Spinal cord (tissue), 10 donors: ENCODE measurements around the gene ANKS1B. TPM values are rescaled to one million over a fixed set of nuclear protein-coding genes. Genes with fewer than 3 reads are reported as not detected.
A peak's percentile ranks its signal among the peaks of the same experiment; 100 is the strongest.

Experiments used
- DNase-seq, 6 donors: peaks; one replicate each; pipeline versions ENCODE4 v3.0.0 to v3.0.0-alpha.2; 2013 to 2015; ENCODE audit warnings: low spot score in 6 of 6, low read depth in 4 of 6
- H3K27ac ChIP-seq: one replicate; pipeline ENCODE4 v1.5.1; 2013; ENCODE audit warnings: low read depth, low read length, control low read depth
- H3K27me3 ChIP-seq: one replicate; pipeline ENCODE4 v1.6.1; 2013; ENCODE audit warnings: low read length; ENCODE audit not compliant: control insufficient read depth, insufficient read depth
- H3K36me3 ChIP-seq: one replicate; pipeline ENCODE4 v1.6.1; 2013; ENCODE audit warnings: low read length; ENCODE audit not compliant: control insufficient read depth, insufficient read depth
- H3K4me1 ChIP-seq: one replicate; pipeline ENCODE4 v1.6.1; 2013; ENCODE audit warnings: low read length; ENCODE audit not compliant: control insufficient read depth, insufficient read depth
- H3K4me3 ChIP-seq: one replicate; pipeline ENCODE4 v1.5.1; 2013; ENCODE audit warnings: low read depth, low read length, control low read depth
- H3K9me3 ChIP-seq: one replicate; pipeline ENCODE4 v1.6.1; 2013; ENCODE audit warnings: low read length; ENCODE audit not compliant: control insufficient read depth, insufficient read depth
- WGBS: methylation state at CpG from one replicate; pipeline ENCODE4 v1.1.5; 2013; ENCODE audit warnings: missing lambda C conversion rate; ENCODE audit not compliant: insufficient coverage; 5-methylcytosine and 5-hydroxymethylcytosine counted together
- polyA plus RNA-seq, 2 donors: library from polyadenylated mRNA; unstranded; fragments of 120-200 nt; gene quantifications; one replicate each; pipeline ENCODE4 v1.2.1, GENCODE V29; 2013; ENCODE audit not compliant: insufficient read length in 2 of 2
- total RNA-seq, 2 donors: library from RNA; depleted of rRNA in 1 of 2; stranded (reverse); fragments of 120-200 nt in 1 of 2; fragments of >200 nt in 1 of 2; gene quantifications; one replicate each; pipeline versions ENCODE4 v1.2.3 to v1.2.4, GENCODE V29; 2013 to 2014
- donor health status: healthy.

ANKS1B gene
- total and polyA plus RNA-seq, 4 donors, result 89.5 to 131 (median 108) TPM

- no peak for DNase-seq
- Histone ChIP-seq H3K4me1 (no peaks in the 10 kb centered on the region), H3K4me3 (no peak overlapping the region), H3K36me3 (no peaks in the 10 kb centered on the region), H3K9me3 (no peaks in the 10 kb centered on the region), H3K27me3 (no peaks in the 10 kb centered on the region), H3K27ac (no peak overlapping the region)
- WGBS, result 100% methylated on average over 1 of the region's 2 CpGs
Measured at GRCh38 chr12:99926511-99927169, 58.1 kb downstream of the ANKS1B start.

DNA sequence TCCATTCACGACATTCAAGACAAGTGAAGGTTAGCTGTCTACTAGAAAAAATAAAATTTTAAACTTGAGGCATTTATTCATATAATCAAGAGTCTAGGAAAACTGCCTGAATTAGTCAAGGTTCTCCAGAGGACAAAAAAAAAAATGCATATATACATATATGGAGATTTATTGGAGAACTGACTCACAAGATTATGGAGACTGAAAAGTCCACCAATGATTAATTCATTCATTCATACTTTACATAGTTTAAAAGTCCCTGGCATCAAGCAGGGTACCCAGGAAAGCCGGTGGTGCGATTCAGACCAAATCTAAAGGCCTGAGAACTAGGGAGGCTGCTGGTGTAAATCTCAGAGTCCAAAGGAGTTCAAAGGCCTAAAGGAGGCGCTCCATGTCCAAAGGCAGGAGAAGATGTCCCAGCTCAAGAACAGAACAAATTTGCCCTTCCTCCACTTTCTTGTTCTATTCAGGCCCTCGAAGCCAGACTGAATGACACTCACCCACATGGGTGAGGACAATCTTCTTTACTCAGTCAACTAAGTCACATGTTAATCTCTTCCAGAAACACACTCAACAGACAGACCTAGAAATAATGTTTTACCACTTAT is 64.3 kb downstream of the ANKS1B start:
- Histone ChIP-seq H3K36me3 (no peaks in the 10 kb centered on the region), H3K9me3 (no peaks in the 10 kb centered on the region), H3K4me3 (no peak overlapping the region), H3K27ac (no peak overlapping the region), H3K27me3 (no peaks in the 10 kb centered on the region), H3K4me1 (no peaks in the 10 kb centered on the region)
- no peak for DNase-seq
- 92% methylated on average over 4 of the region's 5 CpGs for WGBS

DNA sequence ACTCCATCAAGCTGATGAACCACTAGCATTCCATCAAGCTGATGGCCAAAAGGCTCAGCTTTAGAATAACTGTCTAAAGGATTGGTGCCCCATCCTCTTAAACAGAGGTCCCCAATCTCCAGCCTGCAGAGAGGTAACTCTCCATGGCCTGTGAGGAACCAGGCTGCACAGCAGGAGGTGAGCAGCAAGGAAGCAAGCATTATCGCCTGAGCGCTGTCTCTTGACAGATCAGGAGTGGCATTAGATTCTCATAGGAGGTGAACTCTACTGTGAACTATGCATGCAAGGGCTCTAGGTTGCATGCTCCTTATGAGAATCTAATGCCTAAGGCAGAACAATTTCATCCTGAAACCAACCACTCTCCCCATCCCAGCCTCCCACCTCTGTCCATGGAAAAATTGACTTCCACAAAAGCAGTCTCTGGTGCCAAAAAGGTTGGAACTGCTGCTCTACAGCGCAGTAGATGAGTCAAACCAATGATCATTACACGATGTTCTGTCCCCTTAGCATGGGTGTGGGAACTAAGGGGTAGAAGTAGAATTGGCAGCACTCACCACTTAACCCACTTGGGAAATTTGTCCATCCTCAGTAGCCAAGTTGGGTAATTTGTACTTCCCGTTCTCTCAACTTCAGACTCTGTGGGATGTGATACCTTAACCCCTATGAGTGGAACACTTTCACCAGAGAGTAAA is 66.9 kb downstream of the ANKS1B start:
- Histone ChIP-seq H3K4me3 (no peak overlapping the region), H3K4me1 (no peaks in the 10 kb centered on the region), H3K36me3 (no peaks in the 10 kb centered on the region), H3K9me3 (no peaks in the 10 kb centered on the region), H3K27me3 (no peaks in the 10 kb centered on the region), H3K27ac (no peak overlapping the region)
- DNase-seq, result no peak
- 85% methylated on average over 3 of the region's 5 CpGs for WGBS

- Histone ChIP-seq H3K36me3 (no peaks in the 10 kb centered on the region), H3K4me1 (no peaks in the 10 kb centered on the region), H3K9me3 (no peaks in the 10 kb centered on the region), H3K27me3 (no peaks in the 10 kb centered on the region), H3K4me3 (no peak overlapping the region), H3K27ac (no peak overlapping the region)
- no peak for DNase-seq
- WGBS, result 100% methylated on average over 1 of the region's 3 CpGs
Measured at GRCh38 chr12:99916555-99916954, 68.2 kb downstream of the ANKS1B start.

- no peak overlapping the region for H3K4me3 ChIP-seq
- no peaks in the 10 kb centered on the region for H3K9me3 ChIP-seq
- no peak for DNase-seq
- no peaks in the 10 kb centered on the region for H3K27me3 ChIP-seq
- WGBS, result 100% methylated on average over 5 of the region's 6 CpGs
- no peaks in the 10 kb centered on the region for H3K4me1 ChIP-seq
- H3K36me3 ChIP-seq, result no peaks in the 10 kb centered on the region
- no peak overlapping the region for H3K27ac ChIP-seq
Measured at GRCh38 chr12:99915251-99916082, 69.3 kb downstream of the ANKS1B start.

DNA sequence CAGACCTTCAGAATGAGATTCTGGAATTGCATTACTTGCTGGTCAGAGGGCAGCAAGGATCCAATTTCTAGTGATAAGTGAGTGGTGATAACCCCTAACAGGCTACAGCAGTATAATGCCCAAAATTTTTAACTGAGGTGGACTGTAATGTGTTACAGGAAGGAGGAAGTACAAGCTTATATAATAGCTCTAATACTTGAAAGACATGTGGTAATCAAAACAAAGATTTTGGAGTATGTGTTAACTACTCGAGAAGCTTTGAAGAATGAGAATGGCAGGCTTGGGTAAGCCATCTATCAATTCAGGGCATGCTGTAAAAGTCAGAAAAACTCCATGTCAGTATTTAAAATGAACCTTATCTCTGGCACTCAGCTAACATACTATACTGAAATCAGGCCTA is 70.5 kb downstream of the ANKS1B start:
- H3K27me3 ChIP-seq, result no peaks in the 10 kb centered on the region
- H3K36me3 ChIP-seq, result no peaks in the 10 kb centered on the region
- H3K9me3 ChIP-seq, result no peaks in the 10 kb centered on the region
- H3K4me1 ChIP-seq, result no peaks in the 10 kb centered on the region
- WGBS, result no CpG with 5 or more reads among the region's 1 CpG
- no peak for DNase-seq
- no peak overlapping the region for H3K4me3 ChIP-seq
- H3K27ac ChIP-seq, result no peak overlapping the region

DNA sequence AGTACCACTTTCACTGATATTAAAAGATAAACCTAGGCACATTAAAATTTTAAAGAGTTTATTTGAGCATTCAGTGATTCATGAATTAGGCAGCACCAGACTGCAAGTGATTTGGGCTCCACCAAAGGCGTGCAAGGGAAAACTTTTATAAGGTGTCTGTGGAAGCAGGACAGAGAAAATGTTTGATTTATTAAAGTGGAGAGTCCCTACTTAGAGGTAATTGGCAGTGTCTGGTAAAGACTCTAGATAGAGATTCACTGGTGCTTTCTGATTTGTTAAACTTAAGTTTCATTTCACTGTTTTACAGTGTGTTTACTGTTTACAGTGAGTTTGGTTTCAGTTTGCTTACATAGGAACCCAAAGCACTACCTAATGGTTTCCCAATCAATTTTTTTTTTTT is 72.8 kb downstream of the ANKS1B start:
- Histone ChIP-seq H3K4me1 (no peaks in the 10 kb centered on the region), H3K27ac (no peak overlapping the region), H3K36me3 (no peaks in the 10 kb centered on the region), H3K4me3 (no peak overlapping the region), H3K27me3 (no peaks in the 10 kb centered on the region), H3K9me3 (no peaks in the 10 kb centered on the region)
- 100% methylated on average over 1 of the region's 1 CpG for WGBS
- no peak for DNase-seq

DNA sequence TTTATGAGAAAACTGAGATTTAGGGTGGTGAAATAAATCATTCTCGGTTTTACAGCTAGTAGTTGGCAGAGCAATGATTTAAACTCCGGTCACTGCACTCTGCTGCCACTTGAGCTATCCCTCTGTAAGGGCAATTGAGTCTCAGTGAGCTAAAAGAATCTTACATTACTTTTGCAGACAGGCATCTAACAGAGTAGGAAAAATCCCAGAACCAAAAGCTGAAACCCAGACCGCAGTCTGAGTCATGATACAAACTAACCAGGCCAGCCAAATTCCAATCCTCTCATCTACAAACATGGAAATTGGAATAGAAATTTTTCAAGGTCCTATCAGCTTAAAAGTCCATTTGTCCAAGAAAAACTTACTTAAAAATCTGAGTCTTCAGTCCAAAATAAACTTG is 73.7 kb downstream of the ANKS1B start:
- Histone ChIP-seq H3K4me3 (no peak overlapping the region), H3K27ac (no peak overlapping the region), H3K4me1 (no peaks in the 10 kb centered on the region), H3K36me3 (no peaks in the 10 kb centered on the region), H3K27me3 (no peaks in the 10 kb centered on the region), H3K9me3 (no peaks in the 10 kb centered on the region)
- no CpG with 5 or more reads among the region's 3 CpGs for WGBS
- peak in 1 of 6 donors; percentile 19 for DNase-seq

DNA sequence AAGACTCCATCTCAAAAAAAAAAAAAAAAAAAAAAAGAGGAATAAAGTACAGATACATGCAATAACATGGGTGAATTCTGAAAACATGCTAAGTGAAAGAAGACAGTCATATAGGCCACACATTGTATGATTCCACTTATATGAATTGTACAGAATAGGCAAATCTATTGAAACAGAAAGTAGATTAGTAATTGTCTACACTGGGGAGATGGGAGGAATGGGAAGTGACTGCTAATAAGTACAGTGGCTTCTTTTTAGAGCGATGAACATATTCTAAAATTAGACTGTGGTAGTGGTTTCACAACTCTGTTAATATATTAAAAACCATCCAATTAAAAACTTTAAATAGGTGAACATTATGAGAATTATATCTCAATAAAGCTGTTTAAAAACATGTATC is 74.4 kb downstream of the ANKS1B start:
- Histone ChIP-seq H3K27ac (no peak overlapping the region), H3K4me3 (no peak overlapping the region), H3K4me1 (no peaks in the 10 kb centered on the region), H3K36me3 (no peaks in the 10 kb centered on the region), H3K9me3 (no peaks in the 10 kb centered on the region), H3K27me3 (no peaks in the 10 kb centered on the region)
- WGBS, result no CpG with 5 or more reads among the region's 1 CpG
- DNase-seq, result no peak
